H9 (cell line): ENCODE data around the gene BLOC1S6. TPM values are rescaled to one million over a fixed set of nuclear protein-coding genes. Genes with fewer than 3 reads are reported as not detected.
"Not testable (repeated sequence)": the region's sequence is repeated elsewhere in the genome, so short reads cannot be mapped to it uniquely, and the experiment has no call there.

Experiments
- DNase-seq: peaks from one replicate; pipeline ENCODE4 v3.0.0-alpha.2; 2017
- H2AFZ ChIP-seq: one replicate; pipeline ENCODE4 v1.6.1; 2013; ENCODE audit warnings: mild to moderate bottlenecking, low read length, control low read depth, moderate library complexity
- H2AK5ac ChIP-seq: 2 replicates; pipeline ENCODE4 v1.6.1; 2013; ENCODE audit warnings: low read length, control low read depth, mixed read lengths; ENCODE audit not compliant: insufficient read length
- H2BK120ac ChIP-seq: one replicate; pipeline ENCODE4 v1.6.1; 2013; ENCODE audit warnings: low read depth, mild to moderate bottlenecking, low read length, control low read depth, inconsistent platforms; ENCODE audit not compliant: poor library complexity, severe bottlenecking
- H2BK12ac ChIP-seq: 2 replicates; pipeline ENCODE4 v1.6.1; 2013; ENCODE audit warnings: low read length, control low read depth, mixed read lengths, low read depth; ENCODE audit not compliant: insufficient read length
- H2BK15ac ChIP-seq: 2 replicates; pipeline ENCODE4 v1.6.1; 2013; ENCODE audit warnings: low read depth, low read length, control low read depth
- H2BK20ac ChIP-seq: one replicate; pipeline ENCODE4 v1.6.1; 2013; ENCODE audit warnings: low read depth, mild to moderate bottlenecking, low read length, control low read depth, inconsistent platforms; ENCODE audit not compliant: poor library complexity, severe bottlenecking
- H2BK5ac ChIP-seq: 2 replicates; pipeline ENCODE4 v1.6.1; 2013; ENCODE audit warnings: low read length, control low read depth, mixed read lengths; ENCODE audit not compliant: insufficient read length
- H3K14ac ChIP-seq: 2 replicates; pipeline ENCODE4 v1.6.1; 2013; ENCODE audit warnings: low read length, control low read depth; ENCODE audit not compliant: insufficient read depth
- H3K18ac ChIP-seq: 2 replicates; pipeline ENCODE4 v1.6.1; 2013; ENCODE audit warnings: low read depth, mild to moderate bottlenecking, mixed read lengths, low read length, control low read depth; ENCODE audit not compliant: insufficient read length
- H3K23ac ChIP-seq: 2 replicates; pipeline ENCODE4 v1.6.1; 2013; ENCODE audit warnings: low read length, control low read depth, mixed read lengths, low read depth; ENCODE audit not compliant: insufficient read length
- H3K23me2 ChIP-seq: 2 replicates; pipeline ENCODE4 v1.6.1; 2013; ENCODE audit warnings: low read depth, mild to moderate bottlenecking, mixed read lengths, low read length, control low read depth; ENCODE audit not compliant: insufficient read length, poor library complexity, severe bottlenecking
- H3K27ac ChIP-seq: 2 replicates; pipeline ENCODE4 v1.5.1; 2013; ENCODE audit warnings: low read length, control low read depth, mixed read lengths, low read depth; ENCODE audit not compliant: insufficient read length
- H3K27me3 ChIP-seq: 2 replicates; pipeline ENCODE4 v1.6.1; 2013; ENCODE audit warnings: low read length, control low read depth, inconsistent platforms; ENCODE audit not compliant: insufficient read depth
- H3K4ac ChIP-seq: 2 replicates; pipeline ENCODE4 v1.6.1; 2013; ENCODE audit warnings: low read depth, mild to moderate bottlenecking, control low read depth, inconsistent platforms, low read length, moderate library complexity
- H3K4me1 ChIP-seq: 2 replicates; pipeline ENCODE4 v1.6.1; 2013; ENCODE audit warnings: low read length, control low read depth, inconsistent platforms; ENCODE audit not compliant: insufficient read depth
- H3K4me2 ChIP-seq: 2 replicates; pipeline ENCODE4 v1.6.1; 2013; ENCODE audit warnings: low read length, control low read depth, mixed read lengths; ENCODE audit not compliant: insufficient read length, insufficient read depth
- H3K56ac ChIP-seq: 2 replicates; pipeline ENCODE4 v1.6.1; 2013; ENCODE audit warnings: low read depth, mild to moderate bottlenecking, mixed read lengths, low read length, control low read depth; ENCODE audit not compliant: insufficient read length
- H3K79me1 ChIP-seq: 2 replicates; pipeline ENCODE4 v1.6.1; 2013; ENCODE audit warnings: low read depth, mild to moderate bottlenecking, moderate library complexity, low read length, control low read depth, inconsistent platforms; ENCODE audit not compliant: insufficient read depth, poor library complexity, severe bottlenecking
- H3K79me2 ChIP-seq: 2 replicates; pipeline ENCODE4 v1.6.1; 2013; ENCODE audit warnings: low read length, control low read depth, inconsistent platforms; ENCODE audit not compliant: insufficient read depth
- H3K9ac ChIP-seq: 2 replicates; pipeline ENCODE4 v1.6.1; 2013; ENCODE audit warnings: low read length, control low read depth, mixed read lengths; ENCODE audit not compliant: insufficient read length; ENCODE audit errors: extremely low read depth
- H3K9me3 ChIP-seq: one replicate; pipeline ENCODE4 v1.6.1; 2013; ENCODE audit warnings: low read depth, low read length, inconsistent platforms; ENCODE audit not compliant: control insufficient read depth
- H3T11ph ChIP-seq: one replicate; pipeline ENCODE4 v1.6.1; 2013; ENCODE audit warnings: mild to moderate bottlenecking, low read length, control low read depth, inconsistent platforms
- H4K20me1 ChIP-seq: one replicate; pipeline ENCODE4 v1.6.1; 2013; ENCODE audit not compliant: control insufficient read depth, insufficient read length, insufficient read depth
- H4K5ac ChIP-seq: 2 replicates; pipeline ENCODE4 v1.6.1; 2013; ENCODE audit warnings: low read depth, mild to moderate bottlenecking, mixed read lengths, low read length, control low read depth; ENCODE audit not compliant: insufficient read length
- H4K8ac ChIP-seq: replicated peaks from 2 replicates; pipeline ENCODE4 v1.6.1; 2013; ENCODE audit warnings: low read length, control low read depth, mixed read lengths, low read depth; ENCODE audit not compliant: insufficient read length
- H4K91ac ChIP-seq: 2 replicates; pipeline ENCODE4 v1.6.1; 2013; ENCODE audit warnings: low read depth, mild to moderate bottlenecking, moderate library complexity, mixed read lengths, low read length, control low read depth; ENCODE audit not compliant: insufficient read length
- H3K27ac Mint-ChIP-seq, 3 experiments: 2 replicates in 2 of 3; 3 replicates in 1 of 3; pipeline ENCODE4 v1.8.0; 2020 to 2021; ENCODE audit warnings: mixed read lengths in 3 of 3, mild to moderate bottlenecking in 1 of 3, moderate library complexity in 1 of 3
- H3K27me3 Mint-ChIP-seq: 2 replicates; pipeline ENCODE4 v1.8.0; 2021; ENCODE audit warnings: low read depth, mild to moderate bottlenecking, moderate library complexity, mixed read lengths
- H3K36me3 Mint-ChIP-seq, 3 experiments: 2 replicates in 2 of 3; 3 replicates in 1 of 3; pipeline ENCODE4 v1.8.0; 2020 to 2021; ENCODE audit warnings: low read depth in 3 of 3, mixed read lengths in 3 of 3; ENCODE audit not compliant: insufficient read depth in 1 of 3
- H3K4me1 Mint-ChIP-seq, 2 experiments: 2 replicates each; pipeline ENCODE4 v1.8.0; 2020; ENCODE audit warnings: mixed read lengths in 2 of 2
- H3K4me3 Mint-ChIP-seq, 2 experiments: 2 replicates in 1 of 2; 3 replicates in 1 of 2; pipeline ENCODE4 v1.8.0; 2020 to 2021; ENCODE audit warnings: mild to moderate bottlenecking in 2 of 2, mixed read lengths in 2 of 2, moderate library complexity in 1 of 2
- H3K9me3 Mint-ChIP-seq, 2 experiments: 2 replicates in 1 of 2; 3 replicates in 1 of 2; pipeline ENCODE4 v1.8.0; 2020; ENCODE audit warnings: mild to moderate bottlenecking in 2 of 2, mixed read lengths in 2 of 2, moderate library complexity in 1 of 2
- WGBS: extraction: QIAGEN DNeasy Blood & Tissue Kit; methylation state at CpG from one replicate; pipeline ENCODE4 v1.1.7; 2013; ENCODE audit warnings: missing lambda C conversion rate, low lambda C conversion rate, mixed read lengths; ENCODE audit not compliant: insufficient read length; ENCODE audit errors: extremely low coverage; 5-methylcytosine and 5-hydroxymethylcytosine counted together
- total RNA-seq: library from RNA; stranded (reverse); gene quantifications from 2 replicates; pipeline ENCODE4 v1.2.1, GENCODE V29; 2021
- TF ChIP-seq, protein P1 (sequence below): fragments of 200-600 bp; sonication (generic); conservative IDR thresholded peaks from 3 replicates; pipeline ENCODE4 v1.8.0; 2021; ENCODE audit warnings: antibody characterized with exemption, mild to moderate bottlenecking

BLOC1S6 gene
- total RNA-seq, 1 experiment from 2014 or later: 36.9 TPM

DNA sequence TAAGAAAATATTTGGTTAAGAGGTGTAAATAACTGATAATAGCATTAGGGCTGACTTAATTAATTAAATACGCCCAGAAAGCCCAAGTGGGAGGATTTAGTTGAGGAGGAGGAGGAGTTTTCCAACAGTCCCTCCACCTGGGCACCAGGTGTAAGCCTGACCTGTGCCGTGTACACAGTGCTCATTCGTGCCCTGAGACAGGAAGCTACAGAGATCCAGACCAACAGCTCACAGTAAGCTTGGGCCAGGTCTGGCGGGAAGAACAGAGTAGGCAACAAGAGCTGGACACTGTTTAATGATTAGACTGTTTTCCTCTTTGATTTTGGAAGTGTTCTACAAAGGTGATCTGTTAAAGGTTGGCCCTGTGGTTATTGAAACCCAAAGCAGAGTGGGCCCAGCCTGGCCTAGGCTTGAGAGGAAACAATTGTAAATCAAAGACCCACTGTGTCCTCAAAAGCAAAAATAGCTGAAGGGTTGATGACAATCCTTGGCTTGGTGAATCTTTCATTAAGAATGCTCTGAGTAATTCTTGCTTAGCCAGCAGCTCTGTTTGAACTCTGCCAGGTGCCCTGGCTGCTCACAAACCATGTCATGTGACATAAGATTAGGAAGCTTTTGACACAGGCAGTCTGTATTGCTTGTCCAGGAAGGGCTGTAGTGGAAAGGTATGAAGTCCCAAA, 61.5 kb downstream of the BLOC1S6 start:
- no peak overlapping the region for H2AFZ ChIP-seq
- Mint-ChIP-seq H3K9me3 (peaks cover 0 to 3% of the 10 kb centered on the region in 2 experiments; a peak in 1 of 5 replicates), H3K36me3 (no peaks in the 10 kb centered on the region), H3K27me3 (no peaks in the 10 kb centered on the region; the same call in 1 of the 2 replicates), H3K27ac (no peak overlapping the region), H3K4me3 (no peak overlapping the region), H3K4me1 (peaks cover 0 to 4% of the 10 kb centered on the region in 2 experiments; a peak in 1 of 4 replicates)
- no peaks in the 10 kb centered on the region for H4K20me1 ChIP-seq
- H3K56ac ChIP-seq: no peak overlapping the region
- no peaks in the 10 kb centered on the region for H3K4me1 ChIP-seq
- no peak overlapping the region for H2BK20ac ChIP-seq
- no peak overlapping the region for H3K23ac ChIP-seq
- H4K91ac ChIP-seq: no peak overlapping the region
- no peak overlapping the region for H4K8ac ChIP-seq
- no peak overlapping the region for H3K27ac ChIP-seq
- no peak overlapping the region for H3K18ac ChIP-seq
- TF ChIP-seq, protein P1, sequence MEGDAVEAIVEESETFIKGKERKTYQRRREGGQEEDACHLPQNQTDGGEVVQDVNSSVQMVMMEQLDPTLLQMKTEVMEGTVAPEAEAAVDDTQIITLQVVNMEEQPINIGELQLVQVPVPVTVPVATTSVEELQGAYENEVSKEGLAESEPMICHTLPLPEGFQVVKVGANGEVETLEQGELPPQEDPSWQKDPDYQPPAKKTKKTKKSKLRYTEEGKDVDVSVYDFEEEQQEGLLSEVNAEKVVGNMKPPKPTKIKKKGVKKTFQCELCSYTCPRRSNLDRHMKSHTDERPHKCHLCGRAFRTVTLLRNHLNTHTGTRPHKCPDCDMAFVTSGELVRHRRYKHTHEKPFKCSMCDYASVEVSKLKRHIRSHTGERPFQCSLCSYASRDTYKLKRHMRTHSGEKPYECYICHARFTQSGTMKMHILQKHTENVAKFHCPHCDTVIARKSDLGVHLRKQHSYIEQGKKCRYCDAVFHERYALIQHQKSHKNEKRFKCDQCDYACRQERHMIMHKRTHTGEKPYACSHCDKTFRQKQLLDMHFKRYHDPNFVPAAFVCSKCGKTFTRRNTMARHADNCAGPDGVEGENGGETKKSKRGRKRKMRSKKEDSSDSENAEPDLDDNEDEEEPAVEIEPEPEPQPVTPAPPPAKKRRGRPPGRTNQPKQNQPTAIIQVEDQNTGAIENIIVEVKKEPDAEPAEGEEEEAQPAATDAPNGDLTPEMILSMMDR: no peak
- no peak overlapping the region for H3K9ac ChIP-seq
- H3K79me2 ChIP-seq: no peaks in the 10 kb centered on the region
- no CpG with 5 or more reads among the region's 4 CpGs for WGBS
- no peak overlapping the region for H2BK15ac ChIP-seq
- no peak overlapping the region for H4K5ac ChIP-seq
- no peaks in the 10 kb centered on the region for H3K27me3 ChIP-seq
- H3K23me2 ChIP-seq: no peaks in the 10 kb centered on the region
- H3T11ph ChIP-seq: no peak overlapping the region
- no peak overlapping the region for H2BK120ac ChIP-seq
- DNase-seq: no peak
- no peak overlapping the region for H2BK12ac ChIP-seq
- H3K4me2 ChIP-seq: no peak overlapping the region
- peak overlapping the region; percentile 53; the same call in 1 of the 2 replicates for H3K14ac ChIP-seq
- no peaks in the 10 kb centered on the region for H3K9me3 ChIP-seq
- H2AK5ac ChIP-seq: no peak overlapping the region
- H2BK5ac ChIP-seq: no peak overlapping the region
- no peaks in the 10 kb centered on the region for H3K79me1 ChIP-seq
- no peak overlapping the region for H3K4ac ChIP-seq

DNA sequence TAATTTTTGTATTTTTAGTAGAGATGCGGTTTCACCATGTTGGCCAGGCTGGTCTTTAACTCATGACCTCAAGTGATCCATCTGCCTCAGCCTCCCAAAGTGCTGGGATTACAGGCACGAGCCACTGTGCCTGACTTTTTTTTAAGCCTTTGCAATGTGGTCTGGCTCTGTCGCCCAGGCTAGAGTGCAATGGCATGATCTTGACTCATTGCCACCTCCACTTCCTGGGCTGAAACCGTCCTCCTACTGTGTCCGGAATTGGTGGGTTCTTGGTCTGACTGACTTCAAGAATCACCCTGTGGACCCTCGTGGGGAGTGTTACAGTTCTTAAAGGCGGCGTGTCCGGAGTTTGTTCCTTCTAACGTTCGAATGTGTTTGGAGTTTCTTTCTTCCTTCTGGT, 62.8 kb downstream of the BLOC1S6 start:
- H4K8ac ChIP-seq, H2BK5ac ChIP-seq, H2BK20ac ChIP-seq, H3K56ac ChIP-seq, H3K27ac ChIP-seq, H3K4me3 Mint-ChIP-seq, H3K27me3 Mint-ChIP-seq, H3K27ac Mint-ChIP-seq, H3K79me2 ChIP-seq, H4K91ac ChIP-seq, H3K4me2 ChIP-seq, H3K23me2 ChIP-seq, H3K14ac ChIP-seq, H3K4me1 ChIP-seq, H2AFZ ChIP-seq, H3K9me3 ChIP-seq, H2BK120ac ChIP-seq, H4K20me1 ChIP-seq, H3K23ac ChIP-seq, H3K4ac ChIP-seq, H2BK12ac ChIP-seq, H2BK15ac ChIP-seq, H3K9ac ChIP-seq, H4K5ac ChIP-seq, H3K79me1 ChIP-seq, DNase-seq, H2AK5ac ChIP-seq, H3K18ac ChIP-seq, H3K27me3 ChIP-seq, H3T11ph ChIP-seq, H3K36me3 Mint-ChIP-seq, H3K4me1 Mint-ChIP-seq, H3K9me3 Mint-ChIP-seq: not testable (repeated sequence)
- WGBS: no CpG with 5 or more reads among the region's 11 CpGs
